ENCODE data around the gene MPIG6B.
A peak's percentile ranks its signal among the peaks of the same experiment; 100 is the strongest.

Gene MPIG6B

GRCh38 chr6:31701666-31702404, 21.3 kb upstream of the MPIG6B start:
- TF ChIP-seq ZFX (IDR thresholded peaks at IDR 0.05; ENCODE audit: borderline replicate concordance) (no peak), CTCF (IDR thresholded peaks at IDR 0.05) (no peak)
- H3K27ac ChIP-seq, result peak overlapping the region; percentile 72; the same call in 1 of the 2 replicates

GRCh38 chr6:31702405-31702818, 20.8 kb upstream of the MPIG6B start:
- peak overlapping the region; percentile 72 for H3K27ac ChIP-seq
- TF ChIP-seq ZFX (IDR thresholded peaks at IDR 0.05; ENCODE audit: borderline replicate concordance) (no peak), CTCF (IDR thresholded peaks at IDR 0.05) (no peak)

- no peak for TF ChIP-seq ZFX (IDR thresholded peaks at IDR 0.05; ENCODE audit: borderline replicate concordance)
- TF ChIP-seq CTCF (IDR thresholded peaks at IDR 0.05), result no peak
- peak within 1 kb of the TSS; percentile 72 for H3K27ac ChIP-seq
Measured at GRCh38 chr6:31702819-31703716, 20.1 kb upstream of the MPIG6B start, which contains the start of gene ABHD16A. ABHD16A (minus strand) TSS chr6:31703324; CDS start chr6:31703281, 43 bp downstream.

- H3K27ac ChIP-seq, result no peak overlapping the region
- TF ChIP-seq CTCF (IDR thresholded peaks at IDR 0.05) (no peak), ZFX (IDR thresholded peaks at IDR 0.05; ENCODE audit: borderline replicate concordance) (no peak)
Measured at GRCh38 chr6:31705931-31706330, 17.2 kb upstream of the MPIG6B start.

GRCh38 chr6:31706599-31706998, 16.6 kb upstream of the MPIG6B start, which contains the start of gene LY6G6F:
LY6G6F (plus strand) TSS chr6:31706866; CDS start chr6:31706907, 41 bp downstream.
- no peak for TF ChIP-seq ZFX (IDR thresholded peaks at IDR 0.05; ENCODE audit: borderline replicate concordance)
- no peak for TF ChIP-seq CTCF (IDR thresholded peaks at IDR 0.05)
- no peak within 1 kb of the TSS for H3K27ac ChIP-seq

GRCh38 chr6:31707701-31708100, 15.5 kb upstream of the MPIG6B start:
- TF ChIP-seq CTCF (IDR thresholded peaks at IDR 0.05) (no peak), ZFX (IDR thresholded peaks at IDR 0.05; ENCODE audit: borderline replicate concordance) (no peak)
- no peak overlapping the region for H3K27ac ChIP-seq

Measured in 22Rv1 (cell line).